Keratinocyte (primary cell): Measurements from ENCODE around the gene DEPDC7.

Experiments used
- EZH2 ChIP-seq: IDR thresholded peaks from one replicate; pipeline ENCODE4 v1.6.1; 2012; ENCODE audit warnings: inconsistent platforms, mild to moderate bottlenecking, low read length, moderate library complexity
- TF ChIP-seq, protein P1 (sequence below), 3 experiments: IDR thresholded peaks in 1 of 3; conservative IDR thresholded peaks in 1 of 3; optimal IDR thresholded peaks in 1 of 3; 2 replicates in 2 of 3; 3 replicates in 1 of 3; pipeline versions ENCODE3 to v1.5.1; 2011; ENCODE audit warnings: low read length in 3 of 3, mild to moderate bottlenecking in 3 of 3, moderate library complexity in 2 of 3, control low read depth in 1 of 3, inconsistent platforms in 1 of 3; ENCODE audit not compliant: insufficient read depth in 2 of 3; ENCODE audit errors: extremely low read depth in 1 of 3

DNA sequence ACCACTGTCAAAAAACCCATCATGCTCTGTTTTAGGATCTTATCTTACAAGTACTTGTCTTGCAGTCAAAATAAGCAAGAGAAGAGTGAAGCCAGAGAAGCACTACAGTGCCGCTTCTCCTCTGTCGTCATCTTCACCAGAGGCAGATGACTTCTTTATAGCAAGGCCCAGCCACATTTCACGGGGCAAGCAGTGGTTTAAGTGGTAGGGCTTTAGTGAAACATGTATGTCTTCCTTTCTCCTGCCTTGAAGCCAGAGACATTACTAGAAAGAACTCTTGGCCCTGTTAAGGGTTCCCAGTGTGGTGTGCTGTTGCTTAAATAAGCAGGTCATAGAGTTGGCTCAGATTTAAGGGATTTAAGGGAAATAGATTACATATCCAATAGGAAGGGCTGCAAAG is 42.9 kb upstream of the DEPDC7 start:
- TF ChIP-seq EZH2, result no peak
- TF ChIP-seq, protein P1, sequence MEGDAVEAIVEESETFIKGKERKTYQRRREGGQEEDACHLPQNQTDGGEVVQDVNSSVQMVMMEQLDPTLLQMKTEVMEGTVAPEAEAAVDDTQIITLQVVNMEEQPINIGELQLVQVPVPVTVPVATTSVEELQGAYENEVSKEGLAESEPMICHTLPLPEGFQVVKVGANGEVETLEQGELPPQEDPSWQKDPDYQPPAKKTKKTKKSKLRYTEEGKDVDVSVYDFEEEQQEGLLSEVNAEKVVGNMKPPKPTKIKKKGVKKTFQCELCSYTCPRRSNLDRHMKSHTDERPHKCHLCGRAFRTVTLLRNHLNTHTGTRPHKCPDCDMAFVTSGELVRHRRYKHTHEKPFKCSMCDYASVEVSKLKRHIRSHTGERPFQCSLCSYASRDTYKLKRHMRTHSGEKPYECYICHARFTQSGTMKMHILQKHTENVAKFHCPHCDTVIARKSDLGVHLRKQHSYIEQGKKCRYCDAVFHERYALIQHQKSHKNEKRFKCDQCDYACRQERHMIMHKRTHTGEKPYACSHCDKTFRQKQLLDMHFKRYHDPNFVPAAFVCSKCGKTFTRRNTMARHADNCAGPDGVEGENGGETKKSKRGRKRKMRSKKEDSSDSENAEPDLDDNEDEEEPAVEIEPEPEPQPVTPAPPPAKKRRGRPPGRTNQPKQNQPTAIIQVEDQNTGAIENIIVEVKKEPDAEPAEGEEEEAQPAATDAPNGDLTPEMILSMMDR (optimal IDR thresholded peaks at IDR 0.05 in 1 of 3, IDR thresholded peaks at IDR 0.05 in 1 of 3, conservative IDR thresholded peaks at IDR 0.05 in 1 of 3; ENCODE audit: extremely low read depth in 1 of 3, insufficient read depth in 2 of 3, low read length in 3 of 3), result no peak
